Endodermal cell (in vitro differentiated cells): Measurements from ENCODE around the gene KRTAP10-7. TPM values are rescaled to one million over a fixed set of nuclear protein-coding genes. Genes with fewer than 3 reads are reported as not detected.

Source experiments
- DNase-seq: peaks from one replicate; pipeline ENCODE4 v3.0.0-alpha.2; 2017
- H3K27ac ChIP-seq: 2 replicates; pipeline ENCODE4 v1.5.1; 2013; ENCODE audit warnings: mild to moderate bottlenecking, low read depth, low read length, moderate library complexity
- H3K27me3 ChIP-seq: 2 replicates; pipeline ENCODE4 v1.6.1; 2013; ENCODE audit warnings: mild to moderate bottlenecking, low read length, moderate library complexity; ENCODE audit not compliant: insufficient read depth, control insufficient read depth, poor library complexity, severe bottlenecking
- H3K36me3 ChIP-seq: 2 replicates; pipeline ENCODE4 v1.7.0; 2013; ENCODE audit warnings: mild to moderate bottlenecking, low read length, moderate library complexity; ENCODE audit not compliant: control insufficient read depth, insufficient read depth
- H3K4me1 ChIP-seq: one replicate; pipeline ENCODE4 v1.7.0; 2013; ENCODE audit warnings: low read length; ENCODE audit not compliant: control insufficient read depth, insufficient read depth
- H3K4me3 ChIP-seq: 2 replicates; pipeline ENCODE4 v1.5.1; 2013; ENCODE audit warnings: mild to moderate bottlenecking, low read length, moderate library complexity
- H3K9ac ChIP-seq: 2 replicates; pipeline ENCODE4 v1.6.1; 2013; ENCODE audit warnings: mild to moderate bottlenecking, low read length, moderate library complexity; ENCODE audit not compliant: poor library complexity, severe bottlenecking; ENCODE audit errors: extremely low read depth
- H3K9me3 ChIP-seq: 2 replicates; pipeline ENCODE4 v1.6.1; 2013; ENCODE audit warnings: mild to moderate bottlenecking, low read length, moderate library complexity; ENCODE audit not compliant: control insufficient read depth
- H3K27ac Mint-ChIP-seq: 2 replicates; pipeline ENCODE4 v1.8.0; 2020; ENCODE audit warnings: mixed read lengths
- H3K27me3 Mint-ChIP-seq: 2 replicates; pipeline ENCODE4 v1.8.0; 2021; ENCODE audit warnings: mild to moderate bottlenecking, mixed read lengths; ENCODE audit not compliant: insufficient read depth
- H3K36me3 Mint-ChIP-seq: 2 replicates; pipeline ENCODE4 v1.8.0; 2020; ENCODE audit warnings: low read depth, mixed read lengths
- H3K4me1 Mint-ChIP-seq: 2 replicates; pipeline ENCODE4 v1.8.0; 2020; ENCODE audit warnings: mixed read lengths
- H3K4me3 Mint-ChIP-seq: 2 replicates; pipeline ENCODE4 v1.8.0; 2020; ENCODE audit warnings: mild to moderate bottlenecking, moderate library complexity, mixed read lengths
- H3K9me3 Mint-ChIP-seq: 2 replicates; pipeline ENCODE4 v1.8.0; 2020; ENCODE audit warnings: mild to moderate bottlenecking, mixed read lengths
- WGBS, 2 experiments: methylation state at CpG; one replicate each; pipeline versions ENCODE4 v1.1.5 to v1.1.7; 2013; ENCODE audit warnings: missing lambda C conversion rate in 2 of 2, mixed read lengths in 1 of 2; ENCODE audit not compliant: insufficient coverage in 1 of 2, insufficient read length in 1 of 2; 5-methylcytosine and 5-hydroxymethylcytosine counted together
- total RNA-seq, 2 donors: library from RNA; stranded (reverse); fragmentation: NEBNext Ultra II Directional in 1 of 2; extraction: Animal tissue kit (Norgen Biotek cat#: 25700) in 1 of 2; gene quantifications; 2 replicates in 1 of 2; 3 replicates in 1 of 2; pipeline ENCODE4 v1.2.1, GENCODE V29; 2021
- TF ChIP-seq, protein P1 (sequence below): fragments of 200-600 bp; sonication (generic); conservative IDR thresholded peaks from 2 replicates; pipeline ENCODE4 v1.5.0; 2021; ENCODE audit warnings: antibody characterized with exemption, mild to moderate bottlenecking

KRTAP10-7 gene
- total RNA-seq, 2 donors from 2014 or later = not detected

DNA sequence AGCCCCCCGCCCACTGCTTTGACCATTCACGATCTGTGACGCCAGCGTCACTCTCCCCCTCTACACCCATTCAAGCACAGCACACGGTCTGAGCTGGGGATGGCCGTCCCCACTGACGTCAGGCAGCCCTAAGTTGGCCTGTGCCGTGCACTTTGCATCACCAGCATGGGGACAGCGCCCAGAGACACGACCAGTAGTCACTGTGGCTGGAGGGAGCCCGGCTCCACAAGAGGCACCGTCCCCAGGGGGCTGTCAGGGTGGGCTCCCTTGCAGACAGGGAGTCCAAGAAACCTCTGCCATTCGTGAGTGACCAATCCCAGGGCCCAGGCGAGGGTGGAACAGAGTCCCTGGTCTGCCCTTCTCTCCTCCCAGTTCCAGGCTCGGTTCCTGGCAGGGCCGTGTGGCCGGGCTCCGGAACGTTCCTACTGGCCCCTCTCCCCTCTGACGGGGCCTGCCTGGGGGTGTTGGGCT, 13.8 kb downstream of the KRTAP10-7 start:
- Mint-ChIP-seq H3K4me3 (no peak overlapping the region), H3K9me3 (peaks cover 37% of the 10 kb centered on the region), H3K36me3 (peaks cover 2% of the 10 kb centered on the region), H3K4me1 (peaks cover 4% of the 10 kb centered on the region), H3K27me3 (peaks cover 2% of the 10 kb centered on the region), H3K27ac (no peak overlapping the region)
- Histone ChIP-seq H3K4me3 (no peak overlapping the region), H3K9me3 (peaks cover 27% of the 10 kb centered on the region), H3K36me3 (no peaks in the 10 kb centered on the region), H3K4me1 (no peaks in the 10 kb centered on the region), H3K27me3 (no peaks in the 10 kb centered on the region), H3K9ac (no peak overlapping the region), H3K27ac (no peak overlapping the region)
- DNase-seq = no peak
- WGBS, 2 experiments = 91 to 96% methylated on average over 4 to 20 of the region's 20 CpGs
- TF ChIP-seq, protein P1, sequence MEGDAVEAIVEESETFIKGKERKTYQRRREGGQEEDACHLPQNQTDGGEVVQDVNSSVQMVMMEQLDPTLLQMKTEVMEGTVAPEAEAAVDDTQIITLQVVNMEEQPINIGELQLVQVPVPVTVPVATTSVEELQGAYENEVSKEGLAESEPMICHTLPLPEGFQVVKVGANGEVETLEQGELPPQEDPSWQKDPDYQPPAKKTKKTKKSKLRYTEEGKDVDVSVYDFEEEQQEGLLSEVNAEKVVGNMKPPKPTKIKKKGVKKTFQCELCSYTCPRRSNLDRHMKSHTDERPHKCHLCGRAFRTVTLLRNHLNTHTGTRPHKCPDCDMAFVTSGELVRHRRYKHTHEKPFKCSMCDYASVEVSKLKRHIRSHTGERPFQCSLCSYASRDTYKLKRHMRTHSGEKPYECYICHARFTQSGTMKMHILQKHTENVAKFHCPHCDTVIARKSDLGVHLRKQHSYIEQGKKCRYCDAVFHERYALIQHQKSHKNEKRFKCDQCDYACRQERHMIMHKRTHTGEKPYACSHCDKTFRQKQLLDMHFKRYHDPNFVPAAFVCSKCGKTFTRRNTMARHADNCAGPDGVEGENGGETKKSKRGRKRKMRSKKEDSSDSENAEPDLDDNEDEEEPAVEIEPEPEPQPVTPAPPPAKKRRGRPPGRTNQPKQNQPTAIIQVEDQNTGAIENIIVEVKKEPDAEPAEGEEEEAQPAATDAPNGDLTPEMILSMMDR = no peak

DNA sequence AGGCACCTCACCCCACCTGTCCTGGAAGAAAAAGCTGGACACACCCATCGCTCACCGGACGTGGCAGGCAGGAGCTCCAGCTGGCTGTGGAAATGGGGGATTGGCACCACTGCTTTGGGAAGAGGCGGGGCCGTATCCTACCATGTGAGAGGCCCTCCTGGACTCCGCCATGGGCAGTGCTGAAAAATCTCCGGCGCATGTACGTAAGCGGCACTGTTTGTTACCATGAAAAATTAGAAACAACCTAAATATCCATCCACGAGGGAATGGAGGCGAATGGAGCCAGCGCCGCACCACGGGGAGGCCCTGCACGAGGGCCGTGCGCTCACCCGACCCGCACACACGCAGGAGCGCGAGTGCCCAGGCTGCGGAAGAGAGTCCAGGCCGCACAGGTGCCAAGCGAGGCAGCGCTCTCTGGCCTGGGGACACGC, 14.6 kb downstream of the KRTAP10-7 start:
- peaks cover 27% of the 10 kb centered on the region for H3K9me3 ChIP-seq
- Mint-ChIP-seq H3K4me1 (peaks cover 4% of the 10 kb centered on the region), H3K27me3 (peaks cover 2% of the 10 kb centered on the region), H3K27ac (no peak overlapping the region), H3K9me3 (peaks cover 38% of the 10 kb centered on the region), H3K4me3 (no peak overlapping the region), H3K36me3 (peaks cover 2% of the 10 kb centered on the region)
- H3K27me3 ChIP-seq = no peaks in the 10 kb centered on the region
- no peak overlapping the region for H3K27ac ChIP-seq
- no peaks in the 10 kb centered on the region for H3K4me1 ChIP-seq
- TF ChIP-seq, protein P1 = no peak
- no peaks in the 10 kb centered on the region for H3K36me3 ChIP-seq
- no peak overlapping the region for H3K4me3 ChIP-seq
- no peak for DNase-seq
- H3K9ac ChIP-seq = no peak overlapping the region
- 95% methylated on average over 9 to 28 of the region's 28 CpGs for WGBS, 2 experiments

DNA sequence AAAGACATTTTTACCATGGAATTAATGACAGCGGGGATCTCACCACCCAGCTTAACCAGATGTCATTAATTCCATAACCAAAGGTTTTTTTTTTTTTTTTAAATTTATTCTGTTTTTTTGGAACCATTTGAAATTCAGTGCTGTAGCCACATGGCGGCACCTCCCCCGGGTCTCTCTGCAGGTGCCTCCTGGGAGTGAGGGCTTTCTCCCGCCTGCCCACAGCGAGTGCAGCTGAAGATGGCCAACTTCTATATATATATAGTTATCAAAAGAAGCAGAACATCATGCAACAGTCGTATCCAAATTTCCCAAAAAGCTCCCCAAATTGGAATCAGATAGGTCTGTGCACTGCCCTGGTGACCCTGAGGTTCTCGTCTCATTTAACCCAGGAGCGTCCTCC, 15.1 kb downstream of the KRTAP10-7 start:
- DNase-seq = no peak
- Histone ChIP-seq H3K27me3 (no peaks in the 10 kb centered on the region), H3K27ac (no peak overlapping the region), H3K9ac (no peak overlapping the region), H3K4me1 (no peaks in the 10 kb centered on the region), H3K4me3 (no peak overlapping the region), H3K9me3 (peaks cover 28% of the 10 kb centered on the region), H3K36me3 (no peaks in the 10 kb centered on the region)
- peaks cover 4% of the 10 kb centered on the region for H3K4me1 Mint-ChIP-seq
- 92 to 100% methylated on average over 2 to 7 of the region's 8 CpGs for WGBS, 2 experiments
- H3K36me3 Mint-ChIP-seq = peaks cover 2% of the 10 kb centered on the region
- H3K9me3 Mint-ChIP-seq = peaks cover 36% of the 10 kb centered on the region
- TF ChIP-seq, protein P1 = no peak
- H3K27me3 Mint-ChIP-seq = peaks cover 2% of the 10 kb centered on the region
- H3K4me3 Mint-ChIP-seq = no peak overlapping the region
- no peak overlapping the region for H3K27ac Mint-ChIP-seq
